ENCODE results near the gene DRD3. TPM values are rescaled to one million over a fixed set of nuclear protein-coding genes. Genes with fewer than 3 reads are reported as not detected.

The DRD3 gene
- total and polyA plus RNA-seq, 12 donors, result not detected

DNA sequence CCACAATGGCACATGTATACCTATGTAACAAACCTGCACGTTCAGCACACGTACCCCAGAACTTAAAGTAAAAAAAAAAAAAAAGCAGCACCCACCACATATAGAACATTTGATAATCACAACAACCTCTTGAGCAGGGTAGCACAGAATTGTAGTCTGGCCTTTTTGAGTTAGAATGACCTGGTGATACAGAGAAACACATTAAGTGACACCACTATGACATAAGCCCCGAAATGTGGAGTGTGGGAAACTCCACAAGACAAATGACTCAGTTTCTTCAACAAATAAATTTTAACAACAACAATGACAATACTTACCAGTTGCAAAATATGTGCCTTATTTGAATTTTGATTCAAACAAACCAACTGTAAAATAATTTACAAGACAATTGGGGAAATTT lies 46.4 kb downstream of the DRD3 start:
- H3K36me3 ChIP-seq (replicated peaks in 1 of 2), result no peaks in the 10 kb centered on the region
- intact Hi-C loops (cut with DNase I), result no loop called here
- H3K27ac ChIP-seq, result no peak overlapping the region
- 94 to 99% (median 96%) methylated on average over 3 of the region's 3 CpGs for WGBS, 4 donors
- peaks cover 6 to 12% of the 10 kb centered on the region in 2 donors for H3K4me1 ChIP-seq (replicated peaks in 1 of 2)
- no peaks in the 10 kb centered on the region for H3K9me3 ChIP-seq (replicated peaks in 1 of 3)
- no peak for TF ChIP-seq CTCF (IDR thresholded peaks at IDR 0.05)
- no peak for TF ChIP-seq POLR2A (IDR thresholded peaks at IDR 0.05)
- H3K4me3 ChIP-seq, result no peak overlapping the region
- H3K27me3 ChIP-seq, result no peaks in the 10 kb centered on the region
- DNase-seq, result no peak

DNA sequence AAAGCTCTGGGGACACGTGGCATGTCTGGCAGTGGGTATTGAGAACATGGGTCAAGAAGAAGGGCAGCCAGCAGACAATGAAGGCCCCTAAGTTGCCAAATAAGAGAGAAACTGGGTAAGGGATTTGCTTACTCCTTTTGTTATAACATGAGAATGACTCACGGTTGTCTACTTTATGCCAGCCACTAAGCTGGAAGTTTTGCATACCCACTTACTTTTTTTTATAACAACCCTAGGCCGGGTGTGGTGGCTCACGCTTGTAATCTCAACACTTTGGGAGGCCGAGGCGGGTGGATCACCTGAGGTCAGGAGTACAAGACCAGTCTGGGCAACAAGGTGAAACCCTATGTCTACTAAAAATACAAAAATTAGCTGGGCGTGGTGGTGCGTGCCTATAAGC lies 50.0 kb downstream of the DRD3 start:
- no peaks in the 10 kb centered on the region for H3K9me3 ChIP-seq (replicated peaks in 1 of 3)
- TF ChIP-seq CTCF (IDR thresholded peaks at IDR 0.05) (no peak), POLR2A (IDR thresholded peaks at IDR 0.05) (no peak)
- 74 to 79% (median 75%) methylated on average over 8 of the region's 8 CpGs for WGBS, 4 donors
- peak overlapping the region in 4 of 5 donors; percentile 34 to 78 (median 65) for H3K27ac ChIP-seq
- no peaks in the 10 kb centered on the region for H3K27me3 ChIP-seq
- intact Hi-C loops (cut with DNase I), result no loop called here
- no peak overlapping the region for H3K4me3 ChIP-seq
- no peaks in the 10 kb centered on the region for H3K36me3 ChIP-seq (replicated peaks in 1 of 2)
- H3K4me1 ChIP-seq (replicated peaks in 1 of 2), result peaks cover 6 to 12% of the 10 kb centered on the region in 2 donors
- DNase-seq, result peak in 4 of 7 donors; percentile 19 to 57 (median 24)

DNA sequence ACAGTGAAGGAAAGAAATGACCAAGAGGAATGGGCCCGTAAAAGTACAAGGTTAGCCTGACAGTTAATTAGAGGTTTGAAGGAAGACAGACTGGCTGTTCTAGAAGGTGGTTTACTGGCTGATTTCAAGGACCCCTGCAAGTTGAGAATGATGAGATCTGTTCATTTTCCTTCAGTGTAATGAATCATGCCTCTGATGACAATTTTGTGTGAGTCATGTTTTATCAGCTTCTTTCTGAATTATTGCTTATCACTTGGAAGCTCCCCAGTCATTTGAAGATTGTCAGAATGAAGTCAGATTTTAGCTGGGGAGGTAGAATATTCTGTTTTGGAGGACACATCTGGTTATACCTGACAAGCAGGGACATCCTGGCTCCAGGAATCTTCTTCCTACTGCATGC lies 50.6 kb downstream of the DRD3 start:
- Histone ChIP-seq H3K9me3 (replicated peaks in 1 of 3) (no peaks in the 10 kb centered on the region), H3K27ac (peak overlapping the region in 4 of 5 donors; percentile 34 to 78 (median 65)), H3K36me3 (replicated peaks in 1 of 2) (no peaks in the 10 kb centered on the region), H3K4me1 (replicated peaks in 1 of 2) (peaks cover 6 to 12% of the 10 kb centered on the region in 2 donors), H3K27me3 (no peaks in the 10 kb centered on the region), H3K4me3 (no peak overlapping the region)
- 27 to 44% (median 35%) methylated on average over 1 of the region's 1 CpG for WGBS, 4 donors
- TF ChIP-seq POLR2A (IDR thresholded peaks at IDR 0.05) (peak in 1 of 2 donors; percentile 22), CTCF (IDR thresholded peaks at IDR 0.05) (no peak)
- DNase-seq, result no peak
- intact Hi-C loops (cut with DNase I), result no loop called here

GRCh38 chr3:114127517-114127916 lies 51.3 kb downstream of the DRD3 start:
- intact Hi-C loops (cut with DNase I), result no loop called here
- DNase-seq, result no peak
- Histone ChIP-seq H3K36me3 (replicated peaks in 1 of 2) (no peaks in the 10 kb centered on the region), H3K4me1 (replicated peaks in 1 of 2) (peaks cover 12 to 19% of the 10 kb centered on the region in 2 donors), H3K4me3 (no peak overlapping the region), H3K27me3 (no peaks in the 10 kb centered on the region), H3K9me3 (replicated peaks in 1 of 3) (no peaks in the 10 kb centered on the region), H3K27ac (no peak overlapping the region)
- TF ChIP-seq POLR2A (IDR thresholded peaks at IDR 0.05), result no peak
- TF ChIP-seq CTCF (IDR thresholded peaks at IDR 0.05), result no peak
- 94 to 97% (median 97%) methylated on average over 3 of the region's 3 CpGs for WGBS, 4 donors

Data from adrenal gland (tissue), 12 donors.